Measurements from ENCODE around the gene SPDYE16.
"Not testable (repeated sequence)": the region's sequence is repeated elsewhere in the genome, so short reads cannot be mapped to it uniquely, and the experiment has no call there.

- TF ChIP-seq CTCF, POLR2A (IDR thresholded peaks at IDR 0.05): not testable (repeated sequence)
Measured at GRCh38 chr7:76582848-76583631, 39.9 kb upstream of the SPDYE16 start.

All from prostate gland (tissue), 2 donors.